HEK293 (cell line): ENCODE measurements around the gene CFAP410.

Source experiments
- CTCF ChIA-PET: fragments of 350-600 bp; formaldehyde crosslinking; extraction: SDS; loops from one replicate; lab custom pipeline; 2021; ENCODE audit warnings: antibody characterized with exemption; lab: Yijun Ruan, JAX
- POLR2A ChIA-PET: fragments of 300-600 bp; formaldehyde crosslinking; extraction: SDS; loops from one replicate; lab custom pipeline; 2020; ENCODE audit warnings: antibody characterized with exemption, inconsistent platforms; lab: Yijun Ruan, JAX
- H3K27ac ChIP-seq: fragments of 200-500 bp; sonication (Bioruptor generic); 2 replicates; pipeline ENCODE4 v1.5.1; 2014; ENCODE audit warnings: low read depth, low read length, control low read depth, inconsistent platforms; ENCODE audit errors: extremely low read depth
- H3K36me3 ChIP-seq, 2 experiments: fragments of 200-500 bp in 1 of 2; sonication (Bioruptor generic) in 1 of 2; 1 replicate in 1 of 2; 2 replicates in 1 of 2; pipeline ENCODE4 v1.5.1; 2014 to 2017; ENCODE audit warnings: inconsistent platforms in 2 of 2, low read length in 2 of 2; ENCODE audit not compliant: control insufficient read depth in 2 of 2, insufficient read depth in 1 of 2
- H3K4me1 ChIP-seq: fragments of 200-500 bp; sonication (Bioruptor generic); 2 replicates; pipeline ENCODE4 v1.5.1; 2014; ENCODE audit warnings: mild to moderate bottlenecking, low read length, inconsistent platforms; ENCODE audit not compliant: control insufficient read depth, insufficient read depth
- H3K4me3 ChIP-seq: 2 replicates; pipeline ENCODE4 v1.5.1; 2011; ENCODE audit warnings: low read depth, mild to moderate bottlenecking, control low read depth, low read length, moderate library complexity
- H3K9me3 ChIP-seq: fragments of 200-500 bp; sonication (Bioruptor generic); 2 replicates; pipeline ENCODE4 v1.5.1; 2014; ENCODE audit warnings: low read depth, low read length, inconsistent platforms; ENCODE audit not compliant: control insufficient read depth, insufficient read depth
- BCL11B ChIP-seq: fragments of 450-650 bp; formaldehyde crosslinking; IDR thresholded peaks from 2 replicates; pipeline ENCODE4 v1.5.1; 2016; ENCODE audit warnings: low read depth, missing biosample characterization, missing genetic modification characterization
- KLF8 ChIP-seq: fragments of 450-650 bp; formaldehyde crosslinking; IDR thresholded peaks from 2 replicates; pipeline ENCODE4 v1.5.1; 2016; ENCODE audit warnings: missing biosample characterization, missing genetic modification characterization
- RBAK ChIP-seq: fragments of 450-650 bp; formaldehyde crosslinking; IDR thresholded peaks from 2 replicates; pipeline ENCODE4 v1.5.1; 2016; ENCODE audit warnings: missing biosample characterization, missing genetic modification characterization
- REPIN1 ChIP-seq: fragments of 450-650 bp; formaldehyde crosslinking; IDR thresholded peaks from 2 replicates; pipeline ENCODE4 v1.5.1; 2017; ENCODE audit warnings: missing biosample characterization, missing genetic modification characterization, low read depth
- ZFP3 ChIP-seq: fragments of 450-650 bp; formaldehyde crosslinking; IDR thresholded peaks from 2 replicates; pipeline ENCODE4 v1.5.1; 2016; ENCODE audit warnings: low read depth, missing biosample characterization, missing genetic modification characterization
- ZFP41 ChIP-seq: fragments of 450-650 bp; formaldehyde crosslinking; IDR thresholded peaks from 2 replicates; pipeline ENCODE4 v1.5.1; 2016; ENCODE audit warnings: missing biosample characterization, missing genetic modification characterization, borderline replicate concordance
- ZIC2 ChIP-seq: fragments of 450-650 bp; formaldehyde crosslinking; IDR thresholded peaks from 2 replicates; pipeline ENCODE4 v1.5.1; 2016; ENCODE audit warnings: missing biosample characterization, missing genetic modification characterization
- ZNF112 ChIP-seq: fragments of 450-650 bp; formaldehyde crosslinking; IDR thresholded peaks from 2 replicates; pipeline ENCODE4 v1.5.0; 2017; ENCODE audit warnings: missing biosample characterization, missing genetic modification characterization
- ZNF138 ChIP-seq: fragments of 450-650 bp; formaldehyde crosslinking; IDR thresholded peaks from 2 replicates; pipeline ENCODE4 v1.5.1; 2016; ENCODE audit warnings: missing biosample characterization, missing genetic modification characterization, borderline replicate concordance
- ZNF175 ChIP-seq: fragments of 450-650 bp; formaldehyde crosslinking; IDR thresholded peaks from 2 replicates; pipeline ENCODE4 v1.5.1; 2016; ENCODE audit warnings: missing biosample characterization, missing genetic modification characterization
- ZNF214 ChIP-seq: fragments of 450-650 bp; formaldehyde crosslinking; IDR thresholded peaks from 2 replicates; pipeline ENCODE4 v1.5.1; 2017; ENCODE audit warnings: missing biosample characterization, mild to moderate bottlenecking, missing genetic modification characterization, borderline replicate concordance
- ZNF394 ChIP-seq: fragments of 450-650 bp; formaldehyde crosslinking; IDR thresholded peaks from 2 replicates; pipeline ENCODE4 v1.5.1; 2016; ENCODE audit warnings: missing biosample characterization, missing genetic modification characterization, mild to moderate bottlenecking, moderate library complexity, borderline replicate concordance
- ZNF416 ChIP-seq: fragments of 450-650 bp; formaldehyde crosslinking; IDR thresholded peaks from 2 replicates; pipeline ENCODE4 v1.5.1; 2016; ENCODE audit warnings: missing biosample characterization, missing genetic modification characterization
- ZNF623 ChIP-seq: fragments of 450-650 bp; formaldehyde crosslinking; IDR thresholded peaks from 2 replicates; pipeline ENCODE4 v1.5.1; 2016; ENCODE audit warnings: missing biosample characterization, missing genetic modification characterization
- ZNF677 ChIP-seq: fragments of 450-650 bp; IDR thresholded peaks from 2 replicates; pipeline ENCODE4 v1.5.0; 2018; ENCODE audit warnings: missing biosample characterization, mild to moderate bottlenecking, missing genetic modification characterization, moderate library complexity
- TF ChIP-seq, protein P1 (sequence below): fragments of 450-650 bp; formaldehyde crosslinking; IDR thresholded peaks from 2 replicates; pipeline ENCODE4; 2016; ENCODE audit warnings: missing biosample characterization, missing genetic modification characterization
- TF ChIP-seq, protein P2 (sequence below): fragments of 450-650 bp; formaldehyde crosslinking; IDR thresholded peaks from 2 replicates; pipeline ENCODE4 v1.5.1; 2017; ENCODE audit warnings: missing biosample characterization, missing genetic modification characterization
- TF ChIP-seq, protein P3 (sequence below): fragments of 450-650 bp; formaldehyde crosslinking; IDR thresholded peaks from 2 replicates; pipeline ENCODE4 v1.5.1; 2016; ENCODE audit warnings: missing biosample characterization, missing genetic modification characterization

CFAP410 gene

DNA sequence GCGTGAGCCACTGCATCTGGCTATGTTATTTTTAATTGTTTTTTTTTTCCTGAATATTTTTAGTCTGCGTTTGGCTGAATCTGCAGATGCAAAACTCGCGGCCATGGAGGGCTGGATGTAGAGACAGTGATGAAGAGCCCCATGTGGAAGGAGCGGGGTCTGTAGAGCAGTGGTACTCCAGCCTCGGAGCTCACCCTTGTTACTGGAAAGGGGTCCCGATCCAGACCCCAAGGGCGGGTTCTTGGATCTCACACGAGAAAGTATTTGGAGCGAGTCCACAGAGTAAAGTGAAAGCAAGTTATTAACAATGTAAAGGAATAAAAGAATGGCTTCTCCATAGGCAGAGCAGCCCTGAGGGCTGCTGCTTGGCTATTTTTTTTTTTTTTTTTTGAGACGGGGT, 17.0 kb upstream of the CFAP410 start:
- Histone ChIP-seq H3K27ac (no peak overlapping the region), H3K9me3 (no peaks in the 10 kb centered on the region), H3K36me3 (no peaks in the 10 kb centered on the region), H3K4me3 (no peak overlapping the region), H3K4me1 (no peaks in the 10 kb centered on the region)
- ChIA-PET CTCF (no interaction called here), POLR2A (no interaction called here)
- TF ChIP-seq ZNF214 (tag by site-specific recombination) = no peak
- no peak for TF ChIP-seq ZNF394 (tag by site-specific recombination)
- TF ChIP-seq ZNF112 = no peak
- TF ChIP-seq ZIC2 (tag by site-specific recombination) = no peak
- TF ChIP-seq, protein P1, sequence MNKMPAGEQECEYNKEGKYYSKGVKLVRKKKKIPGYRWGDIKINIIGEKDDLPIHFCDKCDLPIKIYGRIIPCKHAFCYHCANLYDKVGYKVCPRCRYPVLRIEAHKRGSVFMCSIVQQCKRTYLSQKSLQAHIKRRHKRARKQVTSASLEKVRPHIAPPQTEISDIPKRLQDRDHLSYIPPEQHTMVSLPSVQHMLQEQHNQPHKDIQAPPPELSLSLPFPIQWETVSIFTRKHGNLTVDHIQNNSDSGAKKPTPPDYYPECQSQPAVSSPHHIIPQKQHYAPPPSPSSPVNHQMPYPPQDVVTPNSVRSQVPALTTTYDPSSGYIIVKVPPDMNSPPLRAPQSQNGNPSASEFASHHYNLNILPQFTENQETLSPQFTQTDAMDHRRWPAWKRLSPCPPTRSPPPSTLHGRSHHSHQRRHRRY (tag by site-specific recombination) = no peak
- no peak for TF ChIP-seq ZFP41 (tag by site-specific recombination)
- TF ChIP-seq, protein P2, sequence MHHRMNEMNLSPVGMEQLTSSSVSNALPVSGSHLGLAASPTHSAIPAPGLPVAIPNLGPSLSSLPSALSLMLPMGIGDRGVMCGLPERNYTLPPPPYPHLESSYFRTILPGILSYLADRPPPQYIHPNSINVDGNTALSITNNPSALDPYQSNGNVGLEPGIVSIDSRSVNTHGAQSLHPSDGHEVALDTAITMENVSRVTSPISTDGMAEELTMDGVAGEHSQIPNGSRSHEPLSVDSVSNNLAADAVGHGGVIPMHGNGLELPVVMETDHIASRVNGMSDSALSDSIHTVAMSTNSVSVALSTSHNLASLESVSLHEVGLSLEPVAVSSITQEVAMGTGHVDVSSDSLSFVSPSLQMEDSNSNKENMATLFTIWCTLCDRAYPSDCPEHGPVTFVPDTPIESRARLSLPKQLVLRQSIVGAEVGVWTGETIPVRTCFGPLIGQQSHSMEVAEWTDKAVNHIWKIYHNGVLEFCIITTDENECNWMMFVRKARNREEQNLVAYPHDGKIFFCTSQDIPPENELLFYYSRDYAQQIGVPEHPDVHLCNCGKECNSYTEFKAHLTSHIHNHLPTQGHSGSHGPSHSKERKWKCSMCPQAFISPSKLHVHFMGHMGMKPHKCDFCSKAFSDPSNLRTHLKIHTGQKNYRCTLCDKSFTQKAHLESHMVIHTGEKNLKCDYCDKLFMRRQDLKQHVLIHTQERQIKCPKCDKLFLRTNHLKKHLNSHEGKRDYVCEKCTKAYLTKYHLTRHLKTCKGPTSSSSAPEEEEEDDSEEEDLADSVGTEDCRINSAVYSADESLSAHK (tag by site-specific recombination) = no peak
- TF ChIP-seq, protein P3, sequence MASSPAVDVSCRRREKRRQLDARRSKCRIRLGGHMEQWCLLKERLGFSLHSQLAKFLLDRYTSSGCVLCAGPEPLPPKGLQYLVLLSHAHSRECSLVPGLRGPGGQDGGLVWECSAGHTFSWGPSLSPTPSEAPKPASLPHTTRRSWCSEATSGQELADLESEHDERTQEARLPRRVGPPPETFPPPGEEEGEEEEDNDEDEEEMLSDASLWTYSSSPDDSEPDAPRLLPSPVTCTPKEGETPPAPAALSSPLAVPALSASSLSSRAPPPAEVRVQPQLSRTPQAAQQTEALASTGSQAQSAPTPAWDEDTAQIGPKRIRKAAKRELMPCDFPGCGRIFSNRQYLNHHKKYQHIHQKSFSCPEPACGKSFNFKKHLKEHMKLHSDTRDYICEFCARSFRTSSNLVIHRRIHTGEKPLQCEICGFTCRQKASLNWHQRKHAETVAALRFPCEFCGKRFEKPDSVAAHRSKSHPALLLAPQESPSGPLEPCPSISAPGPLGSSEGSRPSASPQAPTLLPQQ (tag by site-specific recombination) = no peak
- TF ChIP-seq BCL11B = no peak
- no peak for TF ChIP-seq KLF8
- no peak for TF ChIP-seq ZNF623 (tag by site-specific recombination)
- TF ChIP-seq REPIN1 (tag by site-specific recombination) = no peak
- TF ChIP-seq ZNF138 (tag by site-specific recombination) = no peak
- no peak for TF ChIP-seq ZNF677 (tag by site-specific recombination)
- TF ChIP-seq ZNF416 = no peak
- no peak for TF ChIP-seq RBAK

DNA sequence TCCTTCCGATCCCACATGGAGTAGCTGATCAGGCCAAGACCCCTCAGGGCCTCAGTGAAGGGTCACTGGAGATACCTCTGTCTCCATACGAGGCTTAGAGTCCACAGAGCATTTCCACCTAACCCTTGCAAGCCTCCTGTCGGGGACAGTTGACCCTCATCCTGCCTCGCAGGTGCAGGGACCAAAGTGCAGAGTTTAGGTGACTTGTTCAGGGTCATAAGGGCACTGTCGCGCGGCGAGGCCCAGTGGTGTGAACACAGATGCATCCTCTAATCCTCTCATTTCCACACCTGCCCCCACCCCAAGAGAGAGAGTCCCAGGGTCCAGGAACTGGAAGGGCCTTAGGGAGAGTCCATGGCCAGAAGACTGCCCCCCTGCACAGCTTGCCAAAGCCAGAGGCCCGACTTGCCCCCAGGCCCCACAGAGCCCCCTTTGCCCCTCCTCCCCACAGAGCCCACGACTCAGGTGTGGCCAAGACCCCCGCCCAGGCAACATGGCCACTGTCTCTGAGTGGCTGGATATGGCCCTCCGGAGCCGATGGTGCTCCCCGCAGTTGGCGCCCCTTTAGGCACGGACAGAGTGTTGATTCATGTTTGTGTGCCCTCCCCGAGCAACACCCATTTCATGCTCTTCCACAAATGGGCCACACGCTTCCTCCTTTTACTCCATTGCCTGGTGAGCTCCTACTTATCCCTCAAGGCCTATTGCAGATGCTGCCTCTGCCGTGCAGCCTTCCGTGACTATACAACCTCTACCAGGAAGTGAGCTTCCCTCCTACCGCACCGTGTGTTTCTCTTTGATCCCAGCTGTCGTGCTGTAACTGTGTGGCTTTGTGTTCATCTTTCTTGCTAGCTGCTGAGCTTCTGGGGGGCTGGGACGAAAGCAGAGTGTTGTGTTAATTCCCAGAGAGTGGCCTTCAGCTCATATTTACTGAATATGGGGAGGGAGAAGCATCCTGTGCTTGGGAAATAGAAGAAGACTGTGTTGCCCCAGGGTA, 15.9 kb upstream of the CFAP410 start:
- Histone ChIP-seq H3K36me3 (no peaks in the 10 kb centered on the region), H3K4me3 (no peak overlapping the region), H3K9me3 (no peaks in the 10 kb centered on the region), H3K27ac (no peak overlapping the region), H3K4me1 (no peaks in the 10 kb centered on the region)
- CTCF ChIA-PET = interaction anchor here (0.6 kb wide), 1 partner anchor 1291 kb away, joined by 3 read pairs; no protein-coding TSS in a partner anchor
- POLR2A ChIA-PET = no interaction called here
- TF ChIP-seq ZFP3 (tag by site-specific recombination) = 0 out of 2 replicates have a peak, but pooled peaks have one; percentile 44
- no peak for TF ChIP-seq ZNF175 (tag by site-specific recombination)
